WTC11 (cell line): ENCODE data around the gene ARID3C.

Source experiments
- ELF4 ChIP-seq: sonication (generic); formaldehyde crosslinking; IDR thresholded peaks from 2 replicates; pipeline ENCODE4 v1.8.1; 2022; ENCODE audit warnings: low read depth, mild to moderate bottlenecking, moderate library complexity, missing genetic modification reagents
- MAX ChIP-seq: sonication (generic); formaldehyde crosslinking; IDR thresholded peaks from 2 replicates; pipeline ENCODE4 v1.8.0; 2022; ENCODE audit warnings: mild to moderate bottlenecking, missing genetic modification reagents
- NFE2L1 ChIP-seq: sonication (generic); formaldehyde crosslinking; IDR thresholded peaks from 2 replicates; pipeline ENCODE4 v1.8.1; 2023; ENCODE audit warnings: missing genetic modification reagents
- TCF7 ChIP-seq: sonication (generic); formaldehyde crosslinking; IDR thresholded peaks from 2 replicates; pipeline ENCODE4 v1.8.0; 2022; ENCODE audit warnings: mild to moderate bottlenecking, low read depth, missing genetic modification reagents, moderate library complexity
- ZNF263 ChIP-seq: sonication (generic); formaldehyde crosslinking; IDR thresholded peaks from 2 replicates; pipeline ENCODE4 v1.8.1; 2022; ENCODE audit warnings: low read depth, mild to moderate bottlenecking, moderate library complexity, missing genetic modification reagents
- TF ChIP-seq, protein P1 (sequence below): fragments of 200-600 bp; IDR thresholded peaks from 2 replicates; pipeline ENCODE4 v1.8.0; 2022; ENCODE audit warnings: antibody characterized with exemption
- TF ChIP-seq, protein P2 (sequence below): sonication (generic); formaldehyde crosslinking; IDR thresholded peaks from 2 replicates; pipeline ENCODE4 v1.8.0; 2022; ENCODE audit warnings: missing genetic modification reagents

- TF ChIP-seq ELF4 (CRISPR knock-in tag) = no peak
- TF ChIP-seq, protein P1, sequence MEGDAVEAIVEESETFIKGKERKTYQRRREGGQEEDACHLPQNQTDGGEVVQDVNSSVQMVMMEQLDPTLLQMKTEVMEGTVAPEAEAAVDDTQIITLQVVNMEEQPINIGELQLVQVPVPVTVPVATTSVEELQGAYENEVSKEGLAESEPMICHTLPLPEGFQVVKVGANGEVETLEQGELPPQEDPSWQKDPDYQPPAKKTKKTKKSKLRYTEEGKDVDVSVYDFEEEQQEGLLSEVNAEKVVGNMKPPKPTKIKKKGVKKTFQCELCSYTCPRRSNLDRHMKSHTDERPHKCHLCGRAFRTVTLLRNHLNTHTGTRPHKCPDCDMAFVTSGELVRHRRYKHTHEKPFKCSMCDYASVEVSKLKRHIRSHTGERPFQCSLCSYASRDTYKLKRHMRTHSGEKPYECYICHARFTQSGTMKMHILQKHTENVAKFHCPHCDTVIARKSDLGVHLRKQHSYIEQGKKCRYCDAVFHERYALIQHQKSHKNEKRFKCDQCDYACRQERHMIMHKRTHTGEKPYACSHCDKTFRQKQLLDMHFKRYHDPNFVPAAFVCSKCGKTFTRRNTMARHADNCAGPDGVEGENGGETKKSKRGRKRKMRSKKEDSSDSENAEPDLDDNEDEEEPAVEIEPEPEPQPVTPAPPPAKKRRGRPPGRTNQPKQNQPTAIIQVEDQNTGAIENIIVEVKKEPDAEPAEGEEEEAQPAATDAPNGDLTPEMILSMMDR = no peak
- no peak for TF ChIP-seq MAX
- no peak for TF ChIP-seq TCF7 (CRISPR knock-in tag)
- TF ChIP-seq NFE2L1 (CRISPR knock-in tag) = no peak
- TF ChIP-seq, protein P2, sequence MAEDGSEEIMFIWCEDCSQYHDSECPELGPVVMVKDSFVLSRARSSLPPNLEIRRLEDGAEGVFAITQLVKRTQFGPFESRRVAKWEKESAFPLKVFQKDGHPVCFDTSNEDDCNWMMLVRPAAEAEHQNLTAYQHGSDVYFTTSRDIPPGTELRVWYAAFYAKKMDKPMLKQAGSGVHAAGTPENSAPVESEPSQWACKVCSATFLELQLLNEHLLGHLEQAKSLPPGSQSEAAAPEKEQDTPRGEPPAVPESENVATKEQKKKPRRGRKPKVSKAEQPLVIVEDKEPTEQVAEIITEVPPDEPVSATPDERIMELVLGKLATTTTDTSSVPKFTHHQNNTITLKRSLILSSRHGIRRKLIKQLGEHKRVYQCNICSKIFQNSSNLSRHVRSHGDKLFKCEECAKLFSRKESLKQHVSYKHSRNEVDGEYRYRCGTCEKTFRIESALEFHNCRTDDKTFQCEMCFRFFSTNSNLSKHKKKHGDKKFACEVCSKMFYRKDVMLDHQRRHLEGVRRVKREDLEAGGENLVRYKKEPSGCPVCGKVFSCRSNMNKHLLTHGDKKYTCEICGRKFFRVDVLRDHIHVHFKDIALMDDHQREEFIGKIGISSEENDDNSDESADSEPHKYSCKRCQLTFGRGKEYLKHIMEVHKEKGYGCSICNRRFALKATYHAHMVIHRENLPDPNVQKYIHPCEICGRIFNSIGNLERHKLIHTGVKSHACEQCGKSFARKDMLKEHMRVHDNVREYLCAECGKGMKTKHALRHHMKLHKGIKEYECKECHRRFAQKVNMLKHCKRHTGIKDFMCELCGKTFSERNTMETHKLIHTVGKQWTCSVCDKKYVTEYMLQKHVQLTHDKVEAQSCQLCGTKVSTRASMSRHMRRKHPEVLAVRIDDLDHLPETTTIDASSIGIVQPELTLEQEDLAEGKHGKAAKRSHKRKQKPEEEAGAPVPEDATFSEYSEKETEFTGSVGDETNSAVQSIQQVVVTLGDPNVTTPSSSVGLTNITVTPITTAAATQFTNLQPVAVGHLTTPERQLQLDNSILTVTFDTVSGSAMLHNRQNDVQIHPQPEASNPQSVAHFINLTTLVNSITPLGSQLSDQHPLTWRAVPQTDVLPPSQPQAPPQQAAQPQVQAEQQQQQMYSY (CRISPR knock-in tag) = no peak
- no peak for TF ChIP-seq ZNF263 (CRISPR knock-in tag)
Measured at GRCh38 chr9:34662526-34663302, 33.8 kb upstream of the ARID3C start, which contains the start of gene CCL27.
